Measurements from ENCODE around the gene CPT1B.

DNA sequence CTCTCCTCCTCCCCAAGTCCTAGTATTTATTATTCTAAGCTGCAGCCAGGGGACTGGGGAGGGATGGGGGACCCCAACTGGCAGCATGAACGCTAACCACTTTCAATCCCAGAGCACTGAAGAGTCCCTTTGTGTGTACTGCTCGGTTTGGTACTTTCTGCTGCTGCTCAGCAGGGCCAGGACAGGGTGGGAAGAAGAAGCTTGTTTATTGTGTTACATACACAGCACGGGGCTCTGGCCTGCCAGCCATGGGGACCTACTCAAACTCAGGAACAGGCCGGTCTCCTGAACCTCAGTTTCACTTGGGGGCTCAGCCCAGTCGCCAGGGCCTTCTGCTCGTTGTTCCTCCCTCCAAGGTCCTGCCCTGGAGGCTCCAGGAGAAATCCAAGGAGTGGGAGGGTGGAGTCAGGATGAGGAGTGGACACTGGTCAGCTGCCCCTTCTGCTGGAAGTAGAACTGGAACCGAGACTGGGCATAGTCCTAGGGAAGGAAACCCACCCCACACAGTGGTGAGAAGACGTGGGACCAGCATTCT lies 616 bp upstream of the CPT1B start:
- TF ChIP-seq, protein P1, sequence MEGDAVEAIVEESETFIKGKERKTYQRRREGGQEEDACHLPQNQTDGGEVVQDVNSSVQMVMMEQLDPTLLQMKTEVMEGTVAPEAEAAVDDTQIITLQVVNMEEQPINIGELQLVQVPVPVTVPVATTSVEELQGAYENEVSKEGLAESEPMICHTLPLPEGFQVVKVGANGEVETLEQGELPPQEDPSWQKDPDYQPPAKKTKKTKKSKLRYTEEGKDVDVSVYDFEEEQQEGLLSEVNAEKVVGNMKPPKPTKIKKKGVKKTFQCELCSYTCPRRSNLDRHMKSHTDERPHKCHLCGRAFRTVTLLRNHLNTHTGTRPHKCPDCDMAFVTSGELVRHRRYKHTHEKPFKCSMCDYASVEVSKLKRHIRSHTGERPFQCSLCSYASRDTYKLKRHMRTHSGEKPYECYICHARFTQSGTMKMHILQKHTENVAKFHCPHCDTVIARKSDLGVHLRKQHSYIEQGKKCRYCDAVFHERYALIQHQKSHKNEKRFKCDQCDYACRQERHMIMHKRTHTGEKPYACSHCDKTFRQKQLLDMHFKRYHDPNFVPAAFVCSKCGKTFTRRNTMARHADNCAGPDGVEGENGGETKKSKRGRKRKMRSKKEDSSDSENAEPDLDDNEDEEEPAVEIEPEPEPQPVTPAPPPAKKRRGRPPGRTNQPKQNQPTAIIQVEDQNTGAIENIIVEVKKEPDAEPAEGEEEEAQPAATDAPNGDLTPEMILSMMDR (IDR thresholded peaks at IDR 0.05), result no peak
- TF ChIP-seq EP300 (IDR thresholded peaks at IDR 0.05) (no peak), POLR2AphosphoS5 (IDR thresholded peaks at IDR 0.05) (no peak), POLR2A (IDR thresholded peaks at IDR 0.05) (no peak)

All from sigmoid colon (tissue), 4 donors.